Retinal pigment epithelial cell (primary cell): Measurements from ENCODE around the gene HSPA4L.

ENCODE experiments used
- DNase-seq: peaks from one replicate; pipeline ENCODE4 v3.0.0-alpha.2; 2010; ENCODE audit warnings: low read depth
- H3K4me3 ChIP-seq: 2 replicates; pipeline ENCODE4 v1.5.1; 2011; ENCODE audit warnings: mild to moderate bottlenecking, low read length, control low read depth, moderate library complexity
- TF ChIP-seq, protein P1 (sequence below): conservative IDR thresholded peaks from 2 replicates; pipeline ENCODE4 v1.5.1; 2011; ENCODE audit warnings: low read depth, low read length, control low read depth, inconsistent platforms

Gene HSPA4L

DNA sequence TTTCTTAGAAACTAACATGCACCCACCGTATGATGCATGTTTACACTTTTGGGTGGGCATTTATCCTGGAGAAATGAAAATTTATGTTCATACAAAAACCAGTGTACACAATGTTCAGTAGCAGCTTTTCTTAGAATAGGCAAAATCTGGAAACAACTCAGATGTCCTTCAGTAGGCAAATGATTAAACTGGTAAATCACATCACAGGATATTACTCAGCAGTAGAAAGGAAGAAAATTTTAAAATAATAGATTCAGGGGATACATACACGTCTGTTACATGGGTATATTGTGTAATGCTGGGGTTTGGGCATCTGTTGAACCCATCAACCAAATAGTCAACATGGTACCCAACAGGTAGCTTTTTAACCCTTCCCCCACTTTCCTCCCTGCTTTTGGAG is 25.2 kb upstream of the HSPA4L start:
- no peak overlapping the region for H3K4me3 ChIP-seq
- no peak for DNase-seq
- TF ChIP-seq, protein P1, sequence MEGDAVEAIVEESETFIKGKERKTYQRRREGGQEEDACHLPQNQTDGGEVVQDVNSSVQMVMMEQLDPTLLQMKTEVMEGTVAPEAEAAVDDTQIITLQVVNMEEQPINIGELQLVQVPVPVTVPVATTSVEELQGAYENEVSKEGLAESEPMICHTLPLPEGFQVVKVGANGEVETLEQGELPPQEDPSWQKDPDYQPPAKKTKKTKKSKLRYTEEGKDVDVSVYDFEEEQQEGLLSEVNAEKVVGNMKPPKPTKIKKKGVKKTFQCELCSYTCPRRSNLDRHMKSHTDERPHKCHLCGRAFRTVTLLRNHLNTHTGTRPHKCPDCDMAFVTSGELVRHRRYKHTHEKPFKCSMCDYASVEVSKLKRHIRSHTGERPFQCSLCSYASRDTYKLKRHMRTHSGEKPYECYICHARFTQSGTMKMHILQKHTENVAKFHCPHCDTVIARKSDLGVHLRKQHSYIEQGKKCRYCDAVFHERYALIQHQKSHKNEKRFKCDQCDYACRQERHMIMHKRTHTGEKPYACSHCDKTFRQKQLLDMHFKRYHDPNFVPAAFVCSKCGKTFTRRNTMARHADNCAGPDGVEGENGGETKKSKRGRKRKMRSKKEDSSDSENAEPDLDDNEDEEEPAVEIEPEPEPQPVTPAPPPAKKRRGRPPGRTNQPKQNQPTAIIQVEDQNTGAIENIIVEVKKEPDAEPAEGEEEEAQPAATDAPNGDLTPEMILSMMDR: no peak

DNA sequence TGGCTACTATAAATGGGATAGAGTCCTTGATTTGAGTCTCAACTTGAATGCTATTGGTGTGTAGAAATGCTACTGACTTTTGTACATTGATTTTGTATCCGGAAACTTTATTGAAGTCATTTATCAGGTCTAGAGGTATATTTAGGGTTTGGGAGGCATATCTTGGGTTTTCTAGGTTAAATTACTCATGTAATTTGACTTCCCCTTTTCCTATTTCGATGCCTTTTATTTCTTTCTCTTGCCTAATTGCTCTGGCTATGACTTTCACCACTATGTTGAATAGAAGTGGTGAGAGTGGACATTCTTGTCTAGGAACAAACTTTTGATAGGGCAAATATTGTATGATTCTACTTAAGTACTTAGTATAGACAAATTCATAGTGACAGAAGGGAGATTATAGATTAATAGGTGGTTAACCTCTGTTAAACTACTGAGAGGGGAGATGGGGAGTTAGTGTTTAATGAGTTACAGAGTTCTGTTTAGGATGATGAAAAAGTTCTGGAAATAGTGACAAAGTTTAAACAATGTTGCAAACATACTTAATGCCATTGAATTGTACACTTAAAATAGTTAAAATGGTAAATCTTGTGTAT is 22.8 kb upstream of the HSPA4L start:
- DNase-seq: no peak
- TF ChIP-seq, protein P1: no peak
- H3K4me3 ChIP-seq: no peak overlapping the region

DNA sequence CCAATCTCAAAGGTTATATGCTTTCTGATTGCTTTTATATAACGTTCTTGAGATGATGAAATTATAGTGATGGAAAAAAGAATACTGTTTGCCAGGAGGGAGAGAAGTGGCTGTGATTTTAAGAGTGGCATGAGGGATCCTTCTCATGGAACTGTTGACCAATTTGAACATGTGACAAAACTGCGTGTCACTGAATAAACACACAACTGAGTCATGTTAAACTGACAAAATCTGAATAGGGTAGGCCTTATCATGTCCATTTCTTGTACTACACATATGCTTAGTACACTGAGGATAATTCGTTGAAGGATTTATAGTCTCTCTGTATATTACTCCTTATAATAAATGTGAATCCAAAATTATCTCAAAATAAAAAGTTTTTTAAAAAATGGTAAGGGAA is 22.2 kb upstream of the HSPA4L start:
- TF ChIP-seq, protein P1: no peak
- no peak overlapping the region for H3K4me3 ChIP-seq
- no peak for DNase-seq

DNA sequence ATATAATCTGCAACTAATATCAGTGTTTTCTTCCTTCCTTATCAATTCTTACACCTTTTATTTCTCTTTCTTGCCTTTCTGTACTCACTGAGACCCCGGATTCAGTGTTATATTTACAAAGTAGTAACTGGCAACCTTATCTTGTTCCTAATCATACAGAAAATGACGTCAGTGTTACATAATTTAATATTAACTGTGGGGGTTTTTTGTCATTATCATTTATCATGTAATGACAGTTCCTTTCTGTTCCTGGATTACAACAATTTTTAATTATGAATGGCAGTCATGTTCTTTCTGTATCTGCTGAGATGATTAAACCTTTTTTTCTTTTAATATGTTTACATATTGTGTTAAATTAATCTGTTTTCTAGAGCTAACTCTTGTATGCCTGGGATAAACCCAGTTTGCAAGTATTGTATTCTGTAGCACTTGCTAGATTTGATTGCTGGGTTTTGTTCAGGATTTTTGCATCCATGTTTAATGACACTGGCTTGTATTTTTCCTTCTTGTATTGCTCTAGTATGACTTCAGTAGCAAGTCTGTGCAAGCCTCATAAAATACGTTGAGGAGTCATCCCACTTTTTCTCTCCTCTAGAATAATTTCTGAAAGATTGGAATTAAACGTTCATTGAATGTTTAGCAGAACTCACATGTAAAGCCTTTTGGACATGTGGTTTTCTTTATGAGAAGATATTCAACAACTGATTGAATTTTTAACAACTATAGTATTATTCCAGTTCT is 10.4 kb upstream of the HSPA4L start:
- TF ChIP-seq, protein P1: no peak
- H3K4me3 ChIP-seq: no peak overlapping the region
- DNase-seq: no peak

DNA sequence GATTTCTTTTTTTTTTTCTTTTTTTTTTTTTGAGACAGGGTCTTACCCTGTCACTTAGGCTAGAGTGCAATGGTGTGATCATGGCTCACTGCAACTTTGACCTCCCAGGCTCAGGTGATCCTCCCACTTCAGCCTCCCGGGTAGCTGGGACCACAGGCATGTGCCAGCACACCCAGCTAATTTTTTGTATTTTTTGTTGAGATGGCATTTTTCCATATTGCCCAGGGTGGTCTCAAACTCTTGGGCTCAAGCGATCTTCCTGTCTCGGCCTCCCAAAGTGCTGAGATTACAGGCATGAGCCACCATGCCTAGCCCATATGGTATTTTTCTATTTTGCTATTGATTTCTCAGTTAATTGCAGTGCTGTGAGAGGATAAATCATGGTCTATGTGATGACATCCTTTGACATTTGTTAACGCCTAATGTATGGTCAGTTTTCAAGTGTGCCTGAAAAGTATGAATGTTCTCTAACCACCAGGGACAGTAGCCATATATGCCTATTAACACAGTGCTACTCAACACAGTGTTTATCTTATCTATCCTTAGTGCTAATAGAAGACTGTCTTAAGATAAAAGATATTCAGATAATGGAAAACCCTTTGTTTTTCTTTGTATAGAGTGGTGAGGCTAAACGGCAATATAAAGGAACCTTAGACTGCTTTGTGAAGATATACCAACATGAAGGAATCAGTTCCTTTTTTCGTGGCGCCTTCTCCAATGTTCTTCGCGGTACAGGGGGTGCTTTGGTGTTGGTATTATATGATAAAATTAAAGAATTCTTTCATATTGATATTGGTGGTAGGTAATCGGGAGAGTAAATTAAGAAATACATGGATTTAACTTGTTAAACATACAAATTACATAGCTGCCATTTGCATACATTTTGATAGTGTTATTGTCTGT is 9.1 kb upstream of the HSPA4L start:
- TF ChIP-seq, protein P1: no peak

DNA sequence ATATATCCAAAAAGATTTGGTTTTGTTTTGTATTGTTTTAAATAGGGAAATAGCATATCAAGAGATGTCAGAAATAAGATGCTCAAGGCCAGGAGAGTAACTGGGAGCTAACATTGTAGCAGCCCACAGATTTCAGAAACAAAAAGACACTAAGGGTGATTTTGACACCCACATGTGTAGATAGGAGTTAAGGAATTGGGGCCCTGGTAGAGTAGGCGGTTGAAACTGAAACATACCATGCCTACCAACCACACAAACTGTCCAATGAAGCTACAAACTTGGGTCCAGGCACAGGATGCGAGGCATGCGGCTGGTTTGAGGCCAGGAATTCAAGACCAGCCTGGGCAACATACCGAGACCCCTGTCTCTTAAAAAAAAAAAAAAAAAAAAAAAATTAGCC is 6.3 kb upstream of the HSPA4L start:
- DNase-seq: no peak
- TF ChIP-seq, protein P1: no peak
- no peak overlapping the region for H3K4me3 ChIP-seq

More for the DNA sequence above, 9.1 kb upstream of the HSPA4L start:
- H3K4me3 ChIP-seq: no peak overlapping the region
- no peak for DNase-seq
